Stimulated activated CD4-positive, alpha-beta T cell treated with anti-CD3 and anti-CD28 coated beads, Interleukin-2, amount 100 ng/mL, for 24 hours (primary cell): ENCODE data around the gene MIPOL1.
A peak's percentile ranks its signal among the peaks of the same experiment; 100 is the strongest.

Source experiments
- DNase-seq, 2 donors: peaks; one replicate each; pipeline ENCODE4 v3.0.0-alpha.2; 2020

MIPOL1 gene

GRCh38 chr14:37589715-37590427 is 392.1 kb downstream of the MIPOL1 start:
- DNase-seq, result no peak

GRCh38 chr14:37590428-37591139 is 392.8 kb downstream of the MIPOL1 start:
- DNase-seq, result no peak

GRCh38 chr14:37591311-37591940 is 393.7 kb downstream of the MIPOL1 start:
- DNase-seq, result no peak

GRCh38 chr14:37591941-37592481 is 394.3 kb downstream of the MIPOL1 start:
- no peak for DNase-seq

- no peak for DNase-seq
These were observed 395.0 kb downstream of the MIPOL1 start for GRCh38 chr14:37592482-37593408.

- DNase-seq, result no peak
These were observed 395.9 kb downstream of the MIPOL1 start for GRCh38 chr14:37593511-37594237.

GRCh38 chr14:37594238-37594970 is 396.7 kb downstream of the MIPOL1 start:
- peak; percentile 33 to 47 for DNase-seq

- DNase-seq, result no peak
These were observed 397.5 kb downstream of the MIPOL1 start, which contains the start of the genes FOXA1 and TTC6 for GRCh38 chr14:37594971-37595808. Gene FOXA1, minus strand, starts transcription at chr14:37595249. Its CDS starts 277 bp downstream, at chr14:37594972. Gene TTC6, plus strand, starts transcription at chr14:37595629. Its CDS starts 26,436 bp downstream, at chr14:37622065.

- DNase-seq, result peak; percentile 73 to 79
These were observed 398.3 kb downstream of the MIPOL1 start for GRCh38 chr14:37595809-37596621.

- DNase-seq, result no peak
These were observed 399.2 kb downstream of the MIPOL1 start for GRCh38 chr14:37596790-37597472.

GRCh38 chr14:37597538-37597913 is 399.8 kb downstream of the MIPOL1 start:
- no peak for DNase-seq

GRCh38 chr14:37597914-37598746 is 400.4 kb downstream of the MIPOL1 start:
- DNase-seq, result no peak

GRCh38 chr14:37598747-37599506 is 401.2 kb downstream of the MIPOL1 start:
- no peak for DNase-seq

GRCh38 chr14:37599507-37600368 is 402.0 kb downstream of the MIPOL1 start:
- no peak for DNase-seq

- DNase-seq, result no peak
These were observed 403.4 kb downstream of the MIPOL1 start for GRCh38 chr14:37600880-37601741.
